GM10266 (cell line): Measurements from ENCODE around the gene FIBCD1.

Experiments used
- DNase-seq: peaks from one replicate; pipeline ENCODE4 v3.0.0; 2012; ENCODE audit errors: extremely low spot score
- CTCF ChIP-seq: IDR thresholded peaks from 2 replicates; pipeline ENCODE4 v1.5.1; 2012; ENCODE audit warnings: mild to moderate bottlenecking, low read depth; ENCODE audit not compliant: control insufficient read depth, insufficient read depth; ENCODE audit errors: missing control alignments

The FIBCD1 gene

DNA sequence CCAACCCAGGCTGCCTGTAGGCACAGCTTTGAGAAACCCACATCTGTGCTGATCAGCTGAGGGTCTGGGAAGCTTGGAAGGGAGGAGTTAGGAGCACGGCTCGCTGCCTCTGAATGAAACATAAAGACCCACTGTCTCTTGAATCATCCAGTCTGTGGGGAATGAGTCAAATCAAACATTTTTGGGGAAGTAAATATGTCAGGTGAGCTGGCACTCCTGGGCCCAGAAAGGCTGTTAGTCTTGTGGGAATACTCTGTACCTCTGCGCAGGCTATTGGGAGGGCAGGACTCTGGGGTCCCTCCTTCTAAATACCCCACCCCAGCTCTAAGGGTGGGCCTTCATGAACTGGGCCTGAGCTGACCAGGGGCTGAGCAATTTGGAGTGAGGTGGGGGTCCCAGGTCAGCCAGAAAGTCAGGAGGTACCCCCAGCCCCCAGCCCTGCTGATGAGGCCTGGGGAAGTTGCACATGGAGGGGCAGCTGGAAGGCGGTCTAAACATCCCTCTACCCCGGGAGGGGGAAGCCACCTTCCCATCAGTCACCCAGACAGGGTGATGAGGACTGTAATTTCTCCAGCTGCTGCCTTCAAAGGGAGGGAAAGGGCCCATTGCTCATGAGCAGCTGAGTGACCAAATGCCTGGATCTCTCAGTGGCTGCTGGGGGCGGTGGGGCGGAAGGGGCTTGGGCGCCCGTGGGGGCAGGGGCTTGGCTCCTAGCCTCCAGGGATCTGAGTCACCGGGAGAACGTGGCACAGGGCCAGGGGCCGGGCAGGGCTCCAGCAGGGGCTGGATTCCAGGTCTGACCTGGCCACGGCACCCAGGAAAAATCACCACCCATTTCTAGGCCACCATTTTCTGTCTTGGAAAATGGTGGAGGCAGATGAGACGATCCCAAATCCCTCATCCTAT, 10.8 kb downstream of the FIBCD1 start:
- TF ChIP-seq CTCF, result no peak
- peak; percentile 78 for DNase-seq

DNA sequence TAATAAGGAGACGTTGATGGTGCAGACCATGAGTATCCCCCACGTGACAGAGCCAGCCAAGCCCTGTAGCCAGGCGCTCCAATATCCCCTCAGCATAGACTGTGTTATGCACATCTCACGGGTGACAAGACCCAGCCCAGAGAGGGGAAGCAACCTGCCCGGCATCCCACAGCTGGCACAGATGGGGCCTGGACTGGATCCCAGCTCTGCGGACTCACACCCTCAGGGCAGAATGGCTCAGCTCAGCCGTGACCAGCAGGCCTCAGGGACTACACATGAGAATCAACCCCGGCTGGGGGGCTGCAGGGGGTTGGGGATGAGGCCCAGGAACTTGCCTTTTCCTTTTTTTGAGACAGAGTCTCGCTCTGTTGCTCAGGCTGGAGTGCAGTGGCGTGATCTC, 11.7 kb downstream of the FIBCD1 start:
- TF ChIP-seq CTCF, result no peak
- DNase-seq, result no peak

GRCh38 chr9:130925050-130925678, 13.9 kb downstream of the FIBCD1 start:
- no peak for TF ChIP-seq CTCF

DNA sequence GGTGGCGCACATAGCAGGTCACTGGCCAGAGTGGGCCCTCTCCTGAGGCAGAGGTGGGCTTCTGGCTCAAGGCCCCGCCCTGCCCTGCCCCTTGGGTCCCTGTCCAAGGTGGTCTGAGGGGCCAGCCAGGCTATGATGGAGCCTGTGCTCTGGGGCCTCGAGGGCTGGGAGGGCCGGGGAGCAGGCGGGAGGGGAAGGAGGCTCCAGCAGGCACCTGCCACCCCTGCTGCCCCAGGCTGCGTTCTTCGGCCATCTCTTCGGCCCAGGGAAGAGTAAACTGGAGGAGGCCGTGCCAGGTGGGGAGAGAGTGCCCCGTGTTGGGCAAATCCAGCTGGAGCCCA, 14.6 kb downstream of the FIBCD1 start:
- DNase-seq, result no peak
- no peak for TF ChIP-seq CTCF

More at GRCh38 chr9:130925050-130925678, 13.9 kb downstream of the FIBCD1 start:
- DNase-seq, result no peak

DNA sequence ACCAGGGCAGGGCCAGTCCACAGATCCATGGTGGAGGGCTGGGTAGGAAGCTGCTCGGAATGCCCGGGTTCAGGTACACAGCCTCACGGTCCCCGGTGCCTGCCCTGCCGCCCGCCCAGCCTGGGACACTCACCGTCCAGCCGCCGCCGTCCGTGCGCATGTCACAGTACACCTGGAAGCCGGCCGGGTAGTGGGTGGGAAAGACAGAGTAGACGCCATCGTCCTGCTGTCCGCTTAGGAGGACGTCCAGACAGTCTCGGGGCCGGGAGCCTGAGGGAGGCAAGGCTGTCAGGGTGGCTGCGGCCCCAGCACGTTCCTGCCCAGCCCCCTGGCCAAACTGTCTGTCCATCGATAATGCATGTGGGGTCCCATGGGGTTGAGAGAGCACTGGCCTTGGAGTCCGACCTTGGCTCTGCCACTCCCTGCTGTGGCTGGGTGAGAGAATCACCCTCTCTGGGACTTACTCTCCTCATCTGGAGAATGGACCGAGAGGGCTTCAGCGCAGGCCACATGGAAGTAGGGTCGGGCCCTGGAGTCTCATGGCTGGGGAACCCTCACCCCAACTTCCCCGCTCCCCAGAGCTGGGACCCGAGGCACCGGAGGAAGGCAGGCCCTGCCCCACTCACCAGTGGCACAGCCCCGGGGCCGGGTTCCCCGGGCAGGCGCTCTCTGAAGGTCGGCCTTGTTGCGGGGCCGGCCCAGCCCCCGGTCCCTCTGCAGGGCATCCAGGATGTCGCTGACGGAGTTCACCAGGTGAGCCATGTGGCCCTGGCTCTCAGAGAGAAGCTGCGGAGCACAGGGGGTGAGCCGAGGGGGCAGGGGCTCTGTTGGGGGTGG, 15.2 kb downstream of the FIBCD1 start:
- no peak for TF ChIP-seq CTCF
- DNase-seq, result no peak

DNA sequence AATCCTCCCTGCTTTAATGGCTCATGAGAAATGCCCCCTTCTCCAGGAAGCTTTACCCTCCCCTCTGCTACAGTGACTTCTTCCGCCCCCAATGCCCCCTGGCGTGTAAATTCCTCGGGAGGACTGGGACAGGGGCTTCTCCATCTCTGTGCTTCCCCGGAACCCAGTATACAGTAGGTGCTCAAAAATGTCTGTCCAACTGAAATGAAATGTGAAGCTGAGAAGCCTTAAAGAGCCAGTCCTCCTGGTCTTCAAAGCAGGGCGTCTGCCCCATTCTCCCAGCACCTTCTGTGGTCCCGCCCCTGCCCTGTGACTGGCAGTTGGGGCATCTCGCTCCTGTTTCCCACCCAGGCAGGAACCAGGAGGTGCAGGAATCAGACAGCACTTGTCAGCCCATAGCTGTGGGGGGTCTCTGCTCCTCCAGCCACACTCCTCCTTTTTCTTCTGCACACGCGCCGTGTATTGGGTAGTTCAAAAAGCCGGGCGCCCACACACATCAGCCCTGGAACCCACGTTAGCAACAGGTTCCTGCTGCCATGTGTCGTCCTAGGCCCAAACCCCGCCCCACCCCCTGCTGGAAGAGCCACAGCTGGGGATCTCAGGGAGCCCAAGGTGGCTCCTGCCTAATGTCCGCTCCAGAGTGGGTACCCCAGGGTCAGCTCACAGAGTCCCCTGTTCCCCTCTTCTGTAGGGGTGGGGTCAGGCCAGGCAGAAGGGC, 16.0 kb downstream of the FIBCD1 start:
- TF ChIP-seq CTCF, result no peak
- no peak for DNase-seq
